ENCODE results near the gene CAMK2G.
"Not testable (repeated sequence)": the region's sequence is repeated elsewhere in the genome, so short reads cannot be mapped to it uniquely, and the experiment has no call there.

The CAMK2G gene

GRCh38 chr10:73838008-73838567, 36.3 kb downstream of the CAMK2G start:
- DNase-seq, result no peak

GRCh38 chr10:73837072-73837471, 37.3 kb downstream of the CAMK2G start:
- no peak for DNase-seq

- no peak for DNase-seq
These were observed 37.9 kb downstream of the CAMK2G start for GRCh38 chr10:73836427-73836980.

- not testable (repeated sequence) for DNase-seq
These were observed 45.3 kb downstream of the CAMK2G start for GRCh38 chr10:73829090-73829489.

- DNase-seq, result no peak
These were observed 46.2 kb downstream of the CAMK2G start for GRCh38 chr10:73828161-73828560.

GRCh38 chr10:73827346-73828089, 46.8 kb downstream of the CAMK2G start:
- no peak for DNase-seq

GRCh38 chr10:73824146-73824725, 50.1 kb downstream of the CAMK2G start:
- DNase-seq, result no peak

- DNase-seq, result no peak
These were observed 51.0 kb downstream of the CAMK2G start for GRCh38 chr10:73823391-73823790.

GRCh38 chr10:73819513-73820093, 54.8 kb downstream of the CAMK2G start:
- no peak for DNase-seq

- DNase-seq, result no peak
These were observed 55.3 kb downstream of the CAMK2G start for GRCh38 chr10:73819081-73819480.

- DNase-seq, result no peak
These were observed 56.0 kb downstream of the CAMK2G start for GRCh38 chr10:73818402-73818801.

GRCh38 chr10:73817826-73818225, 56.5 kb downstream of the CAMK2G start:
- DNase-seq, result no peak

GRCh38 chr10:73816917-73817729, 57.2 kb downstream of the CAMK2G start:
- no peak for DNase-seq

- no peak for DNase-seq
These were observed 58.7 kb downstream of the CAMK2G start for GRCh38 chr10:73815719-73816030.

GRCh38 chr10:73814896-73815718, 59.2 kb downstream of the CAMK2G start:
- no peak for DNase-seq

- DNase-seq, result no peak
These were observed 60.0 kb downstream of the CAMK2G start for GRCh38 chr10:73814276-73814895.

- DNase-seq, result no peak
These were observed 61.0 kb downstream of the CAMK2G start for GRCh38 chr10:73813333-73813732.

GRCh38 chr10:73812657-73813056, 61.7 kb downstream of the CAMK2G start:
- no peak for DNase-seq

GRCh38 chr10:73810735-73811465, 63.5 kb downstream of the CAMK2G start:
- no peak for DNase-seq

GRCh38 chr10:73810358-73810734, 64.0 kb downstream of the CAMK2G start:
- no peak for DNase-seq

Data from NCI-H1436 (cell line).